ENCODE results near the gene ANP32E. TPM values are rescaled to one million over a fixed set of nuclear protein-coding genes. Genes with fewer than 3 reads are reported as not detected.
A peak's percentile ranks its signal among the peaks of the same experiment; 100 is the strongest.

Gene ANP32E
- total and polyA plus RNA-seq, 2 of the 13 experiments (the other 11 are each of a cell fraction or from before 2014, with no cell fraction given): 10.3 to 53.0 TPM

DNA sequence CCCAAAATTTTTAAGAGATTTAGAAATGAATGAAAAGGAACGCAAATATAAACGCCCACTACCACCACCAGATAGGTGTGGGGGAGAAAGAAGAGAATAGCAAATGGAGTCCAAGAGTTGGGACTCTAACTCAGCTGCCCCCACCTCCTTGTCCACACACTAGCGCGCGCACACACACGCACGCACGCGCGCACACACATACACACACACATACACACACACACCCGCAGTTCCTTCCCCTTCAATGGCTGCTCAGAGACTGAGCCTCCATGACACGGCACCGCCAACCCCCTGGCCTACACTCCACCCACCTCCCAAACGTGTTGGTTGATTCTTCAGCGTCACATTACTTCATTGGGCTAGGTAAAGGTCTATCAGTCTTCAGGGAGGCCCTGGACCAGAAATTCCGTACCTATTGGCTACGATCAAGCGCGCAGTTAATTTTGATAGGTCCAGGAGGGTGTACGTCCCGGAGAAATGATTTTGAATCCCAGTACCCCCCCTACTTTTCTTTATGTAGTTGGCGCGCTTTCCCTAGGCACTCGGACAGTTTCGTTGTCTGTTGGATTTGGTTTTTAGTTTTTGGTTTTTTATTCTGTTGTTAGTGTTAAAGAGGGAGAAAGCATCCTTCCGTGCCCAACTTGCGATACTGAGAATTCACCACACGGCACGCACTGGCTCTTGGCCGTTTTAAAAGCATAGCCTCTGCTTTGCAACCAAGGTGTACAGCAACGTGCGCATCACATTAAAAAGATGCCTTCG is at the start of gene ANP32E (continued):
- 0 out of 2 replicates have a peak, but pooled peaks have one; percentile 57 for TF ChIP-seq CAMTA2 (CRISPR knock-in tag; IDR thresholded peaks at IDR 0.05; ENCODE audit: borderline replicate concordance)
- no peak for TF ChIP-seq TBX3 (IDR thresholded peaks at IDR 0.05; ENCODE audit: borderline replicate concordance)
- TF ChIP-seq ZNF558 (CRISPR knock-in tag; IDR thresholded peaks at IDR 0.05; ENCODE audit: borderline replicate concordance): no peak
- TF ChIP-seq DBP (CRISPR knock-in tag; IDR thresholded peaks at IDR 0.05; ENCODE audit: not compliant biosample characterization): no peak
- TF ChIP-seq ZNF253 (CRISPR knock-in tag; IDR thresholded peaks at IDR 0.05; ENCODE audit: borderline replicate concordance): 0 out of 2 replicates have a peak, but pooled peaks have one; percentile 35
- TF ChIP-seq ZSCAN29 (CRISPR knock-in tag; conservative IDR thresholded peaks at IDR 0.05): no peak
- 0 out of 2 replicates have a peak, but pooled peaks have one; percentile 45 for TF ChIP-seq SMAD3 (CRISPR knock-in tag; IDR thresholded peaks at IDR 0.05)
- no peak for TF ChIP-seq ZFP82 (CRISPR knock-in tag; IDR thresholded peaks at IDR 0.05; ENCODE audit: borderline replicate concordance)
- TF ChIP-seq NR2F2 (IDR thresholded peaks at IDR 0.05; ENCODE audit: borderline replicate concordance, low read depth): no peak
- TF ChIP-seq ATF7-NPFF (CRISPR knock-in tag; IDR thresholded peaks at IDR 0.05; ENCODE audit: low read depth): peak; percentile 41; the same call in 1 of the 2 replicates
- no peak for TF ChIP-seq PHF5A (CRISPR knock-in tag; IDR thresholded peaks at IDR 0.05; ENCODE audit: low read depth, unreplicated experiment)
- peak; percentile 75 for TF ChIP-seq FOXA3 (CRISPR knock-in tag; IDR thresholded peaks at IDR 0.05)
- no peak for TF ChIP-seq ZNF207 (IDR thresholded peaks at IDR 0.05; ENCODE audit: borderline replicate concordance)
- TF ChIP-seq ZNF543 (CRISPR knock-in tag; IDR thresholded peaks at IDR 0.05): no peak
- TF ChIP-seq, protein P1, sequence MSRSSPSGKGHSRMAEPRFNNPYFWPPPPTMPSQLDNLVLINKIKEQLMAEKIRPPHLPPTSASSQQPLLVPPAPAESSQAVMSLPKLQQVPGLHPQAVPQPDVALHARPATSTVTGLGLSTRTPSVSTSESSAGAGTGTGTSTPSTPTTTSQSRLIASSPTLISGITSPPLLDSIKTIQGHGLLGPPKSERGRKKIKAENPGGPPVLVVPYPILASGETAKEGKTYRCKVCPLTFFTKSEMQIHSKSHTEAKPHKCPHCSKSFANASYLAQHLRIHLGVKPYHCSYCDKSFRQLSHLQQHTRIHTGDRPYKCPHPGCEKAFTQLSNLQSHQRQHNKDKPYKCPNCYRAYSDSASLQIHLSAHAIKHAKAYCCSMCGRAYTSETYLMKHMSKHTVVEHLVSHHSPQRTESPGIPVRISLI (CRISPR knock-in tag; IDR thresholded peaks at IDR 0.05; ENCODE audit: borderline replicate concordance): no peak
- TF ChIP-seq RFX3 (CRISPR knock-in tag; IDR thresholded peaks at IDR 0.05): no peak
- TF ChIP-seq, protein P2, sequence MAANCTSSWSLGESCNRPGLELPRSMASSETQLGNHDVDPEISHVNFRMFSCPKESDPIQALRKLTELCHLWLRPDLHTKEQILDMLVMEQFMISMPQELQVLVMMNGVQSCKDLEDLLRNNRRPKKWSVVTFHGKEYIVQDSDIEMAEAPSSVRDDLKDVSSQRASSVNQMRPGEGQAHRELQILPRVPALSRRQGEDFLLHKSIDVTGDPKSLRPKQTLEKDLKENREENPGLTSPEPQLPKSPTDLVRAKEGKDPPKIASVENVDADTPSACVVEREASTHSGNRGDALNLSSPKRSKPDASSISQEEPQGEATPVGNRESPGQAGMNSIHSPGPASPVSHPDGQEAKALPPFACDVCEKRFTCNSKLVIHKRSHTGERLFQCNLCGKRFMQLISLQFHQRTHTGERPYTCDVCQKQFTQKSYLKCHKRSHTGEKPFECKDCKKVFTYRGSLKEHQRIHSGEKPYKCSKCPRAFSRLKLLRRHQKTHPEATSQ (CRISPR knock-in tag; IDR thresholded peaks at IDR 0.05; ENCODE audit: borderline replicate concordance): 0 out of 2 replicates have a peak, but pooled peaks have one; percentile 18
- TF ChIP-seq ZZZ3 (CRISPR knock-in tag; IDR thresholded peaks at IDR 0.05; ENCODE audit: borderline replicate concordance): 0 out of 2 replicates have a peak, but pooled peaks have one; percentile 42
- no peak for TF ChIP-seq ZNF737 (CRISPR knock-in tag; IDR thresholded peaks at IDR 0.05; ENCODE audit: borderline replicate concordance)
- no peak for TF ChIP-seq ZNF549 (CRISPR knock-in tag; IDR thresholded peaks at IDR 0.05)
- TF ChIP-seq BCL6 (CRISPR knock-in tag; IDR thresholded peaks at IDR 0.05): peak; percentile 30; the same call in 1 of the 2 replicates
- TF ChIP-seq, protein P3, sequence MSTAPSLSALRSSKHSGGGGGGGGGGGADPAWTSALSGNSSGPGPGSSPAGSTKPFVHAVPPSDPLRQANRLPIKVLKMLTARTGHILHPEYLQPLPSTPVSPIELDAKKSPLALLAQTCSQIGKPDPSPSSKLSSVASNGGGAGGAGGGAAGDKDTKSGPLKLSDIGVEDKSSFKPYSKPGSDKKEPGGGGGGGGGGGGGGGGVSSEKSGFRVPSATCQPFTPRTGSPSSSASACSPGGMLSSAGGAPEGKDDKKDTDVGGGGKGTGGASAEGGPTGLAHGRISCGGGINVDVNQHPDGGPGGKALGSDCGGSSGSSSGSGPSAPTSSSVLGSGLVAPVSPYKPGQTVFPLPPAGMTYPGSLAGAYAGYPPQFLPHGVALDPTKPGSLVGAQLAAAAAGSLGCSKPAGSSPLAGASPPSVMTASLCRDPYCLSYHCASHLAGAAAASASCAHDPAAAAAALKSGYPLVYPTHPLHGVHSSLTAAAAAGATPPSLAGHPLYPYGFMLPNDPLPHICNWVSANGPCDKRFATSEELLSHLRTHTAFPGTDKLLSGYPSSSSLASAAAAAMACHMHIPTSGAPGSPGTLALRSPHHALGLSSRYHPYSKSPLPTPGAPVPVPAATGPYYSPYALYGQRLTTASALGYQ (CRISPR knock-in tag; IDR thresholded peaks at IDR 0.05): 0 out of 2 replicates have a peak, but pooled peaks have one; percentile 26
- TF ChIP-seq MED1 (CRISPR knock-in tag; IDR thresholded peaks at IDR 0.05): peak; percentile 82
- TF ChIP-seq ZNF672 (CRISPR knock-in tag; IDR thresholded peaks at IDR 0.05): peak; percentile 42; the same call in 1 of the 2 replicates
